A204.1 (cell line): ENCODE measurements around the gene EMD.

Experiments used
- FAIRE-seq: peaks from 2 replicates; lab custom pipeline; 2012; peaks lifted over from hg19 to GRCh38; lab: Jason Lieb, UNC

EMD gene

GRCh38 chrX:154355094-154355775, 23.9 kb upstream of the EMD start:
- FAIRE-seq, result no peak

GRCh38 chrX:154355776-154356140, 23.3 kb upstream of the EMD start:
- FAIRE-seq, result no peak

GRCh38 chrX:154356596-154356995, 22.5 kb upstream of the EMD start:
- no peak for FAIRE-seq

GRCh38 chrX:154357205-154357604, 21.9 kb upstream of the EMD start:
- no peak for FAIRE-seq

GRCh38 chrX:154358011-154358410, 21.1 kb upstream of the EMD start:
- no peak for FAIRE-seq

GRCh38 chrX:154358829-154359228, 20.3 kb upstream of the EMD start:
- FAIRE-seq, result no peak

GRCh38 chrX:154359362-154360154, 19.5 kb upstream of the EMD start:
- FAIRE-seq, result no peak

- FAIRE-seq, result no peak
These were observed 18.9 kb upstream of the EMD start for GRCh38 chrX:154360155-154360713.

GRCh38 chrX:154362085-154362742, 16.9 kb upstream of the EMD start:
- FAIRE-seq, result no peak

- no peak for FAIRE-seq
These were observed 15.2 kb upstream of the EMD start for GRCh38 chrX:154363706-154364439.

GRCh38 chrX:154365052-154365600, 14.0 kb upstream of the EMD start:
- FAIRE-seq, result no peak

GRCh38 chrX:154365997-154366665, 13.0 kb upstream of the EMD start:
- FAIRE-seq, result no peak

- FAIRE-seq, result no peak
These were observed 12.4 kb upstream of the EMD start for GRCh38 chrX:154366666-154367055.

GRCh38 chrX:154367474-154368308, 11.4 kb upstream of the EMD start:
- FAIRE-seq, result no peak

- FAIRE-seq, result no peak
These were observed 10.3 kb upstream of the EMD start for GRCh38 chrX:154368630-154369448.

- no peak for FAIRE-seq
These were observed 9.4 kb upstream of the EMD start for GRCh38 chrX:154369449-154370299.

- FAIRE-seq, result no peak
These were observed 8.6 kb upstream of the EMD start for GRCh38 chrX:154370300-154371016.
